Frontal cortex (tissue), 4 donors: ENCODE measurements around the gene CDK7. TPM values are rescaled to one million over a fixed set of nuclear protein-coding genes. Genes with fewer than 3 reads are reported as not detected.
A peak's percentile ranks its signal among the peaks of the same experiment; 100 is the strongest.
"Not testable (repeated sequence)": the region's sequence is repeated elsewhere in the genome, so short reads cannot be mapped to it uniquely, and the experiment has no call there.

ENCODE experiments used
- DNase-seq, 2 donors: peaks; one replicate each; pipeline ENCODE4 v3.0.0; 2012; ENCODE audit warnings: low spot score in 2 of 2
- FAIRE-seq: peaks from 2 replicates; lab custom pipeline; 2012; peaks lifted over from hg19 to GRCh38; lab: Jason Lieb, UNC
- total RNA-seq: library from RNA; depleted of rRNA; stranded (reverse); fragments of >200 nt; gene quantifications from one replicate; pipeline ENCODE4 v1.2.3, GENCODE V29; 2014
- donor health status: control.
- donor health status: control.
- donor health status: control.

Gene CDK7
- total RNA-seq: 51.8 TPM

- FAIRE-seq: no peak
These were observed at the start of gene CDK7 for GRCh38 chr5:69234457-69235268. Gene CDK7, plus strand, starts transcription at chr5:69234886. Its CDS starts 90 bp downstream, at chr5:69234976.

DNA sequence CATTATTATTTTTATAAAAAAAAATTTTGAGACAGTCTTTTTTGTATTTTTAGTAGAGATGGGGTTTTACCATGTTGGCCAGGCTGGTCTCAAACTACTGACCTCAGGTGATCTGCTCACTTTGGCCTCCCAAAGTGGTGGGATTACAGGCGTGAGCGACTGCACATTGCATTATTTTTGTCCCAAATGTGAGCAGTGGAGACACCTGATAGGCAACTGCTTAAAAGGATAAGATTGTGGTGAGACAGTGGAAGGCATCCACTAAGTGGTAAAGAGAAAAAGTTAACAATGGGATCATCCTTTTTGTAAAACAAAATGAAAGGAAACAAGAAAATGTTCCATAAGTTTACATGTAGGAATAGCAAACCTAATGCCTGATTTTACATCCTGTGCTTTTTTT, 47.3 kb upstream of the CDK7 start:
- DNase-seq (no peak), FAIRE-seq (no peak)

More at GRCh38 chr5:69234457-69235268, at the start of gene CDK7:
- peak; percentile 74 to 91 for DNase-seq

GRCh38 chr5:69188811-69189161, 45.9 kb upstream of the CDK7 start:
- no peak for FAIRE-seq
- no peak for DNase-seq

DNA sequence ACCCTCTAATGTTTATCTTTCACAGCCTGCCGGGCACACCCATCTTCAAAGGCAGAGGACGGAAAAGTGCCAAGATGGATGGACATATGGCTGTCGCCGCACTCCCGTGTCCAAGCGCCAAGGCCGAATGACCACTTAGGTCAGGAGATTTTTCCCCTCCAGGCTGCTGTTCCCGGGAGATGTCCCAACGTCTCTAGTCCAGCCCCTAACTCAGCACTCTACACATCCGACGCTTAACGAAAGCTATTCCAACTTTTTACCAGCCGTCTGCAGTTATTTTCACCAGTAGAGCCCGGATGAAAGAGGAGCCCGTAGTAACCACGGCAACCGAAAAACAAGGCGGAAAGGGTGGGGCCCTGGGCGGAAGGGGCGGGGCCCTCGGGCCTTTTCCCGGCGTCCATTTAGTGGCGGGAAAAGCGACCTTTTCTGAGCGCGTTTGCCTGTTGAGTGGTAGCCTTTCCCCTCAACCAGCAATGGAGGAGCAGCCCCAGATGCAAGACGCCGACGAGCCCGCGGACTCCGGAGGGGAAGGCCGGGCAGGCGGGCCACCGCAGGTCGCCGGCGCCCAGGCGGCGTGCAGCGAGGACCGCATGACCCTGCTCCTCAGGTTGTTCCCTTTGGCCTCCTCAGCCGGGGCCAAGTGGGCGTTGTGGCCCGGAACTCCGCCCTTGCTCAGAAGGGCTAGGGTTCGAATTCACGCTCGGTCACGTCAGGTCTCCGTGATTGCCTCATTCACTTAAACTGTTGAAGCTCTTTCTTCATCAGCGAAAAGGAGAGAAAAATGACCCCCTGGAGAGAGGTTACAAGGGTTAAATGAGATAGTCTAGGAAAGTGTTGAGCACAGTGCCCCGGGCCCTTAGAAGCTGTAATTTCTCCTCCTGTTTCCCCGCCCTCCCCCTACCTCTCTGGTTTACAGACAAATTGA, 45.3 kb upstream of the CDK7 start, which contains the start of gene CENPH:
CENPH (plus strand) TSS at position 422 of the 925 bp plus-strand sequence; CDS start at position 474, 52 bp downstream.
- DNase-seq (peak; percentile 84 to 91), FAIRE-seq (no peak)

DNA sequence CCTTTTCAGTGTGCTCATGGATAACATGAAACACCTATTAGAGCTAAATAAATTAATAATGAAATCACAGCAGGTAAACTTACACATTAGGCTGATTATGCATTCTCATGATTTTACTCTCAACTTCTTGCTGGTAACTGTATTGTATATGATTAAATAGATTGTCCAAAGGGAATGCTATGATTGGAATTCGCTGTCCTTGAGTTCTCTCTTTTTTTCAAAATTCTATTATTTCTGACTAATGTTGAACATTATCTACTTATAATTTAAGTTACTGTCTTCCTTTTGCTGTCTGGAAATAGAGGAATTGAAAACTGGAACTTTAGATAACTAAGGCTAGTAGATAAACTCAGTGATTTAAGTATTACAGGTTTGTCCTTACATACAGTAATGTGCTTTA, 32.2 kb upstream of the CDK7 start:
- no peak for FAIRE-seq

DNA sequence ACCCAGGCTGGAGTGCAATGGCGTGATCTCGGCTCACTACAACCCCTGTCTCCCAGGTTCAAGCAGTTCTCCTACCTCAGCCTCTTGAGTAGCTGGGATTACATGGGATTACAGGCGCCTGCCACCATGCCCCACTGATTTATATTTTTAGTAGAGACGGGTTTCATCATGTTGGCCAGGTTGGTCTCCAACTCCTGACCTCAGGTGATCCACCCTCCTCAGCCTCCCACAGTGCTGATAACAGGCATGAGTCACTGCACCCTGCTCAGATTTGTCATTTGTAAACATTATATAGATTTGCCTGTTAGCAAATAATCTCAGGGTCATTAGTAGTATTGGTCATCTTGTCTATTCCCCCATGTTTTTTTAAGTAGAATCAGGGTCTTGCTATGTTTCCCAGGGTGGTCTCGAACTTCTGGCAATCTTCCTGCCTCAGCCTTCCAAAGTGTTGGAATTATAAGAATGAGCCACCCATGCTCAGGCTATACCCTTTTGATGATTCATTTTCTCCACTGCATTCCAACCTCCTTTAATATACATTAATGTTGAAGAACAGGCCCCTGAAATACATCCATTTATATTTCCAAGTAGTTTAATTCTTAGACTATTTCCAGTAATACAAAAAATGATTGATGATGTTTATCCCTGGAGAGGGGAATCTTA, 28.0 kb upstream of the CDK7 start:
- FAIRE-seq (no peak), DNase-seq (no peak)

More for the DNA sequence above, 32.2 kb upstream of the CDK7 start:
- no peak for DNase-seq

- DNase-seq (no peak), FAIRE-seq (no peak)
These were observed 25.1 kb upstream of the CDK7 start for GRCh38 chr5:69209602-69210001.

GRCh38 chr5:69211200-69211599, 23.5 kb upstream of the CDK7 start:
- DNase-seq (no peak), FAIRE-seq (no peak)

- FAIRE-seq: no peak
These were observed 22.7 kb upstream of the CDK7 start for GRCh38 chr5:69212022-69212421.

DNA sequence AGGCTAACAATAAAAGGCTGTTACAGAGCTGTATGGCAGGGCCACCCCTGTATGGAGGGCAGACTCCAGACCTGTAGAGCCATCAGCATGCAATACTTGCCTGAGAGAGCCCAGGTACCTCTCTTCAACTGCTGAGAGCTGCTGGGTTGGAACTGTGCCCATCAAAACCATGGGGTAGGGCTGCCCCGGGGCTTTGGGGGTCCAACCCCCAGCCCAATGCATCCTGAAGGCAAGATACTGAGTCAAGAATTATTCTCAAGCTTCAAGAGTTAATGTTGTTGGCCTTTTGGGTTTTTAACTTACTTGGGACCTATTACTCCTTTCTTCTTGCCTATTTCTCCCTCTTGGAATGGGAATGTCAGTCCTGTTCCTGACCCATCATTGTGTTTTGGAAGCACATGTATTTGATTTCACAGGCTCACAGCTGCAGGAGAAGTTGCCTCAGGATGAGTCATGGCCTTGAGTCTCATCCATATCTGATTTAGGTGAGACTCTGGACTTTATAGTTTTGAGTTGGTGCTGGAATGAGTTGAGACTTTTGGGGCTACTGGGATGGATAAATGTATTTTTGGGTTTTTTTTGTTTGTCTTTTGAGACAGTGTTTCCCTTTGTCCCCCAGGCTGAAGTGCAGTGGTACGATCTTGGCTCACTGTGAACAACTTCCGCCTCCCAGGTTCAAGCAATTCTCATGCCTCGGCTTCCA, 21.0 kb upstream of the CDK7 start:
- FAIRE-seq (no peak), DNase-seq (no peak)

More at GRCh38 chr5:69212022-69212421, 22.7 kb upstream of the CDK7 start:
- DNase-seq: no peak

GRCh38 chr5:69217151-69217511, 17.6 kb upstream of the CDK7 start:
- DNase-seq (no peak), FAIRE-seq (no peak)

DNA sequence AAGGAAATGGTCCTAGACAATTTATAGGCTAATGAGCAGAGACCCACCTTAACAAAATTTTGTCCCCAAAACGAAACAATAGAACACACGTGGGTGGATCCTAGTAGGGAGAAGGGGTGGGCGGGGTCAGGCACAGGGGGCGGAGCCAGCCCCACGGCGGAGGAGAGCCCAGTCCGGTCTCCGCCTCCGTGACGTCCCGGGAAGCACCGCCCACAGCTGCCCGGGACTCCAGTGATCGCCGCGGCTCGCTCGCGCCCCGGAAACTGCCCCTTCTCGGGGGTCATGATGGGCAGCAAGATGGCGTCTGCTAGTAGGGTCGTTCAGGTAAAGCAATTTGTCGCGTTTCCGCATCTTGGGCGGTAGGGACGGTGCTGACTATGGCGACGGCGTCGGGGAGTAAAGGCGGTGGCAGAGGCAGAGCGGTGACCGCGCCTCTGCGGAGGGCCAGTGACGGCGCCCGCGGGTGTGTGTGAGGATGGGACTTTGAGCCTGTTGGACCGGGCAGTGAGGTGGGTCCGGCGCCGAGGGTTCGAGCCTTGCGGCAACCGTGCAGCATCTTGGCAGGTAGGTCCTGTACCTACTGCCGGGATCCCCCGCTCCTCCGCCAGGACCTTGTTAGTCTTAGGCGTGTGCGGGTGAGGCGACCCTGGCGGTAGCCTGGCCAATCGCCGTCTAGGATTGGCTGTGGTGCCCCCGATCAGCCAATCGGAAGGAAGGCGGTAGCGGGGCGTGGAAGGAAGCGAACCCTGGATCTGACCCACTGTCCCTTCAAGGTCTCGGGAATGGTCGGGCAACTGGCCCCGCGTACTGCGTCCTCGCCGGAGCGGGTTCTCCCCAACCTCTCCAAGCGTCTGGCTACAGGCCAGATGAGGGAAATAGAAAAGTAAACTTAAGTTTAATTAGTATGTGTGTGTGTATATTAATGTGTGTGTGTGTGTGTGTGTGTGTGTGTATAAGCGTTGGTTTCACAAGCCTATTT, 16.8 kb upstream of the CDK7 start:
- peak; percentile 91 to 99 for DNase-seq
- no peak for FAIRE-seq

DNA sequence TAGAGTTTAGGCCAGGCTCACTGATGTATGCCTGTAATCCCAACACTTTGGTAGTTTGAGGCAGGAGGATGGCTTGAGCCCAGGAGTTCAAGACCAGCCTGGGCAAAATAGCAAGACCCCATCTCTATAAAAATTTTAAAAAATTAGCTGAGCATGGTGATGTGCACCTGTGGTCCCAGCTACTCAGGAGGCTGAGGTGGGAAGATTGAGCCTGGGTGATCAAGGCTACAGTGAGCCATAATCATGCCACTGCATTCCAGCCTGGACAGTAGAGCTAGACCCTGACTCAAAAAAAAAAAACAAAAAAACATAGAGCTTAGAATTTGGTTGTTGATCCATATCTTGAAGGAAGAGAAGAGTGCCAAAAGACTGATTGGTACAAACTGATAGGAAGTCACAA, 14.7 kb upstream of the CDK7 start:
- DNase-seq (no peak), FAIRE-seq (no peak)

DNA sequence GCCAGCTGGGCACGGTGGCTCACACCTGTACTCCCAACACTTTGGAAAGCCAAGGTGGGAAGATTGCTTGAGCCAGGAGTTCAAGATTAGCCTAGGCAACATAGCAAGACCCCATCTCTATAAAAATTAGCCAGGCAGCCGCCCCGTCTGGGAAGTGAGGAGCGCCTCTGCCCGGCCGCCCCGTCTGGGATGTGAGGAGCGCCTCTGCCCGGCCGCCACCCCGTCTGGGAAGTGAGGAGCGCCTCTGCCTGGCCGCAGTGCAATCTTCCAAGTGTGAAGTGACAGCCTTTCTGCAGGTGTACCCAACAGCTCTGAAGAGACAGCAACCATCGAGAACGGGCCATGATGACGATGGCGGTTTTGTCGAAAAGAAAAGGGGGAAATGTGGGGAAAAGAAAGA, 14.3 kb upstream of the CDK7 start:
- not testable (repeated sequence) for DNase-seq, FAIRE-seq

GRCh38 chr5:69220833-69221232, 13.9 kb upstream of the CDK7 start:
- not testable (repeated sequence) for FAIRE-seq, DNase-seq

- FAIRE-seq: no peak
- DNase-seq: no peak
These were observed 10.2 kb upstream of the CDK7 start for GRCh38 chr5:69224520-69224919.

- FAIRE-seq (no peak), DNase-seq (no peak)
These were observed 8.8 kb upstream of the CDK7 start for GRCh38 chr5:69225860-69226259.

GRCh38 chr5:69230181-69230580, 4.5 kb upstream of the CDK7 start:
- FAIRE-seq (no peak), DNase-seq (no peak)
